Hepatocyte (in vitro differentiated cells): ENCODE results near the gene B4GALT2. TPM values are rescaled to one million over a fixed set of nuclear protein-coding genes. Genes with fewer than 3 reads are reported as not detected.

ENCODE experiments used
- DNase-seq: peaks from one replicate; pipeline ENCODE4 v3.0.0-alpha.2; 2016; ENCODE audit warnings: low spot score
- H2AFZ ChIP-seq: fragments of 200-600 bp; sonication (generic); 2 replicates; pipeline ENCODE4 v1.6.0; 2016; ENCODE audit warnings: antibody characterized with exemption, mild to moderate bottlenecking
- H3K27ac ChIP-seq: fragments of 200-600 bp; sonication (generic); 2 replicates; pipeline ENCODE4 v1.5.1; 2016; ENCODE audit warnings: mild to moderate bottlenecking
- H3K27me3 ChIP-seq: fragments of 200-600 bp; sonication (generic); 2 replicates; pipeline ENCODE4 v1.6.1; 2016
- H3K36me3 ChIP-seq: fragments of 200-600 bp; sonication (generic); replicated peaks from 2 replicates; pipeline ENCODE4 v1.5.1; 2016; ENCODE audit warnings: low read depth; ENCODE audit not compliant: insufficient read depth
- H3K4me1 ChIP-seq: fragments of 200-600 bp; sonication (generic); 2 replicates; pipeline ENCODE4 v1.5.1; 2016; ENCODE audit warnings: mild to moderate bottlenecking, moderate library complexity; ENCODE audit not compliant: insufficient read depth
- H3K4me2 ChIP-seq: fragments of 200-600 bp; sonication (generic); 2 replicates; pipeline ENCODE4 v1.6.0; 2016
- H3K4me3 ChIP-seq: fragments of 200-600 bp; sonication (generic); 2 replicates; pipeline ENCODE4 v1.5.1; 2016; ENCODE audit warnings: mild to moderate bottlenecking
- H3K79me2 ChIP-seq: fragments of 200-600 bp; sonication (generic); 2 replicates; pipeline ENCODE4 v1.6.0; 2017; ENCODE audit warnings: mild to moderate bottlenecking
- H3K9me2 ChIP-seq: fragments of 200-600 bp; sonication (generic); replicated peaks from 2 replicates; pipeline ENCODE4 v1.6.0; 2017; ENCODE audit warnings: mild to moderate bottlenecking; ENCODE audit not compliant: insufficient read depth
- H3K9me3 ChIP-seq: fragments of 200-600 bp; sonication (generic); 2 replicates; pipeline ENCODE4 v1.5.1; 2016; ENCODE audit warnings: low read depth, mild to moderate bottlenecking
- H4K20me1 ChIP-seq: fragments of 200-600 bp; sonication (generic); 2 replicates; pipeline ENCODE4 v1.6.0; 2016; ENCODE audit warnings: mild to moderate bottlenecking; ENCODE audit not compliant: insufficient read depth, poor library complexity, severe bottlenecking
- CTCF ChIP-seq: fragments of 200-600 bp; sonication (generic); IDR thresholded peaks from 2 replicates; pipeline ENCODE4 v1.5.1; 2016; ENCODE audit warnings: antibody characterized with exemption, mild to moderate bottlenecking; ENCODE audit not compliant: poor library complexity
- EZH2 ChIP-seq: fragments of 200-600 bp; sonication (generic); IDR thresholded peaks from 2 replicates; pipeline ENCODE4 v1.6.1; 2016; ENCODE audit warnings: antibody characterized with exemption, mild to moderate bottlenecking, borderline replicate concordance
- EZH2phosphoT487 ChIP-seq: fragments of 200-600 bp; sonication (generic); IDR thresholded peaks from one replicate; pipeline ENCODE4 v1.6.1; 2018; ENCODE audit warnings: antibody characterized with exemption, mild to moderate bottlenecking, low read depth, moderate library complexity; ENCODE audit not compliant: unreplicated experiment, severe bottlenecking
- WGBS: methylation state at CpG from one replicate; pipeline ENCODE4 v1.1.6; 2016; ENCODE audit warnings: low lambda C conversion rate; ENCODE audit errors: missing lambda C conversion rate; 5-methylcytosine and 5-hydroxymethylcytosine counted together
- polyA plus RNA-seq: library from polyadenylated mRNA; unstranded; fragments of >200 nt; fragmentation: Nextera tagmentation; extraction: Ambion mirVana; gene quantifications from 2 replicates; pipeline ENCODE4 v1.2.1, GENCODE V29; 2016
- total RNA-seq: library from RNA; depleted of rRNA; stranded (reverse); fragments of >200 nt; gene quantifications from 2 replicates; pipeline ENCODE4 v1.2.3, GENCODE V29; 2014

The B4GALT2 gene
- total and polyA plus RNA-seq, 2 experiments from 2014 or later, result 48.2 to 68.8 TPM

- TF ChIP-seq EZH2phosphoT487, result no peak
- TF ChIP-seq EZH2, result no peak
- TF ChIP-seq CTCF, result no peak
Observed at GRCh38 chr1:43956234-43956633, 22.8 kb upstream of the B4GALT2 start.

GRCh38 chr1:43957407-43958040 lies 21.5 kb upstream of the B4GALT2 start:
- no peaks in the 10 kb centered on the region for H3K4me1 ChIP-seq
- no peak overlapping the region for H2AFZ ChIP-seq
- H3K27ac ChIP-seq, result no peak overlapping the region
- H3K36me3 ChIP-seq, result no peaks in the 10 kb centered on the region
- TF ChIP-seq CTCF (no peak), EZH2 (no peak), EZH2phosphoT487 (no peak)
- no peak overlapping the region for H3K4me3 ChIP-seq
- no peaks in the 10 kb centered on the region for H3K9me3 ChIP-seq
- no peak for DNase-seq
- H3K4me2 ChIP-seq, result no peak overlapping the region
- H3K9me2 ChIP-seq, result no peaks in the 10 kb centered on the region
- H3K79me2 ChIP-seq, result peaks cover 3% of the 10 kb centered on the region
- H3K27me3 ChIP-seq, result no peaks in the 10 kb centered on the region
- no peaks in the 10 kb centered on the region for H4K20me1 ChIP-seq
- 91% methylated on average over 7 of the region's 7 CpGs for WGBS

More at GRCh38 chr1:43956234-43956633, 22.8 kb upstream of the B4GALT2 start:
- no peak overlapping the region for H3K4me2 ChIP-seq
- H4K20me1 ChIP-seq, result no peaks in the 10 kb centered on the region
- 97% methylated on average over 8 of the region's 8 CpGs for WGBS
- H3K27me3 ChIP-seq, result no peaks in the 10 kb centered on the region
- no peaks in the 10 kb centered on the region for H3K9me2 ChIP-seq
- peaks cover 15% of the 10 kb centered on the region for H3K79me2 ChIP-seq
- DNase-seq, result no peak
- no peak overlapping the region for H2AFZ ChIP-seq
- H3K27ac ChIP-seq, result no peak overlapping the region
- H3K9me3 ChIP-seq, result no peaks in the 10 kb centered on the region
- no peaks in the 10 kb centered on the region for H3K4me1 ChIP-seq
- H3K36me3 ChIP-seq, result no peaks in the 10 kb centered on the region
- H3K4me3 ChIP-seq, result no peak overlapping the region

- no peak overlapping the region for H3K27ac ChIP-seq
- TF ChIP-seq CTCF (no peak), EZH2phosphoT487 (no peak), EZH2 (no peak)
- H4K20me1 ChIP-seq, result no peaks in the 10 kb centered on the region
- H2AFZ ChIP-seq, result no peak overlapping the region
- DNase-seq, result no peak
- no peaks in the 10 kb centered on the region for H3K27me3 ChIP-seq
- H3K9me2 ChIP-seq, result no peaks in the 10 kb centered on the region
- H3K4me3 ChIP-seq, result no peak overlapping the region
- 94% methylated on average over 9 of the region's 9 CpGs for WGBS
- H3K4me1 ChIP-seq, result no peaks in the 10 kb centered on the region
- H3K79me2 ChIP-seq, result no peaks in the 10 kb centered on the region
- H3K9me3 ChIP-seq, result no peaks in the 10 kb centered on the region
- no peak overlapping the region for H3K4me2 ChIP-seq
- H3K36me3 ChIP-seq, result no peaks in the 10 kb centered on the region
Observed at GRCh38 chr1:43958351-43959255, 20.4 kb upstream of the B4GALT2 start.
